T-helper 2 cell treated with Interferon-gamma antibody and Interleukin-4, amounts not matched to agents 100 ng/mL and 5 ng/mL, for 36 hours (primary cell): ENCODE measurements around the gene NFYC. TPM values are rescaled to one million over a fixed set of nuclear protein-coding genes. Genes with fewer than 3 reads are reported as not detected.

Source experiments
- intact Hi-C: fragments of 100-400 bp; cut with micrococcal nuclease; formaldehyde crosslinking; loops from one replicate; pipeline ENCODE4 v1.15.1; 2023
- total RNA-seq: library from RNA; stranded (reverse); gene quantifications from 2 replicates; pipeline ENCODE4 v1.2.3, GENCODE V29; 2022

NFYC gene
- 83.4 and 86.8 TPM in 2 replicates for total RNA-seq

DNA sequence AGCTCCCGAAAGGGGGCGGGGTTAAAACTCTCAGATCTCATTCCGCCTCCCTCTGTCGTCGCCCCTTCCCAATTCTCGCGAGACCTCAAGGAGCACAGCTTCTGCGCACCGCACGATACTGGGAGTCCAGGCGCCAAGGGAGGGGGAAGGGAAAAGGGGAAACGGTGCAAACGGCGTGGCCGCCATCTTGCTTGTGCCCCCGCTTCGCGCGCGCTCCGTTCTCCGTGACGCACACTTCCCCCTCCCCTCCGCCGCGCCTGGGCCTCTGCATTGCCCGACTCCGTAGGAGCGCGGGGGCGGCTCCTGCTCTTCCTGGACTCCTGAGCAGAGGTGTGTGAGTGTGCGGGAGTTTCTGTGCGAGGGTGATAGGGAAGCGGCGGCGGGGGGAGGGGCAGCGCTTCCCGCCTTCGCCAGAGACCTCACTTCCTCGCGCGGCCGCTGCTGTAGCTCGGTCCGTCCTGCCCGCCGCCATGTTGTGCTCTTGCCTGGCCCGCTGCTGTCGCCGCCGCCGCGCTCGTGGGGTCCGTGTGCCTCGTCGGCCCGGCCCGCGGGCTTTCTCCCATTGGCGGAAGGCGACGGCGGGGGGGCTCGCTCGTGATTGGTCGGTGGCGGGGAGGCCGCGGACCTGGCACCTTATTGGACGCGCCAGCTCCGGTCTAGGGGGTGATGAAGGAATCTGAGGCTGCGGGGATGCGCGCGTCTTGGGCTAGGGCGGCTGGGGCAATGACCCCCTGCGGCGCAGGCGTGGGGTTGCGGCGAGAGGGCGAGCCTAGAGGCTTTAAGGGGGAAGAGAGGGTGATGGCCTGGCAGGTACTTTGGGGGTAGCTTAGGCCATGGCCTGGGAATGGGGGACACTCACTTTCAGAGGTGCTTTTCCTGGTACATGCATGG is at the start of gene NFYC:
Gene NFYC (plus strand): TSS at position 167 of the 891 bp plus-strand sequence. CDS start 47,140 bp downstream, outside the sequence.
- intact Hi-C loops: loop anchor here (1.0 to 10.0 kb wide), 10 partner anchors 18 to 649 kb away; partner anchors contain the start of genes CAP1, CITED4, CTPS1 and EXO5

DNA sequence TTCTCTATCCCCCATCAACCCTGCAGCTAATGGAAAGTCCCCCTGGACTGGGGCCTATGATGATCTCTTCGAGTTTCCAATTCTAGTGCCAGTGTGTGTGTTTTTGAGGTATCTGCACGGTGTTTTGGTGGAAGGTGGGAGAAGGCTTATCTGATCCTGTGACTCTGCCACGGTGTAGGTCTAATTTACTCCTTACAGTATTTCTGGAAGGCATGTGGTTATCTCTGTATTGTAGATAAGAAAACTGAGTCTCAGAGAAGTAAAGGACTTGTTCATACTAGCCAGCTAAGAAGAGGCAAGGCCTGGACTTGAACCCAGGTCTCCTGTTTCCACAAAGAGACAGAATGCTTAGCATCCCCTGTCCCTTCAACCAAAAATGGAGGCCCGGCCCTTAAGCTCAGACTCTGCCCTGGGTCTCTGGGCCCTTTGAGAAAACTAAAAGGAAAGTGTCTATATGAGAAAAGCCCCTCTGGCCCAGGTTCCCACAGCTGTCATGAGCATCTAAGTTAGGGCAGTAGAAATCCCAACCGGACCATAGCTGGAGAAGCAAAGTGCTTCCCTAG is 46.3 kb upstream of the NFYC start:
- intact Hi-C loops: no loop called here

DNA sequence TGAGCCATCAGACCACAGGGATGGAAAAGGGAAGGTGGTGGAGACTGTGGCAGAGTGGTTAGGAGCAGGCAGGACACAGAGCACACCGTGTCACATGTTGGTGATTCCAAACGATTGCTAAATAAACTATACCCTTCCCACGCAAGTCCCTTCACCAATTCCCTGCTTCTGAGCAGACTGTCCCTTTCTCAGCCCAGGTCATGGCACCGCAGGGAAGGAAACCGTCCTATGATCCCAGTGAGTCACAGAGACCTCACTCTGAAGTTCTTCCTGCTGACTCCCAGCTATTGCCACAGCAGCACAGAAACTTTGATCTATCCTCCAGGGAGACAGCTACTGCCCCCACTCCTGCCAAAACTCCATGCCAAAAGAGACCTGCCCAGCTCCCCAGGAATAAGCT is 45.2 kb upstream of the NFYC start:
- intact Hi-C loops: no loop called here

DNA sequence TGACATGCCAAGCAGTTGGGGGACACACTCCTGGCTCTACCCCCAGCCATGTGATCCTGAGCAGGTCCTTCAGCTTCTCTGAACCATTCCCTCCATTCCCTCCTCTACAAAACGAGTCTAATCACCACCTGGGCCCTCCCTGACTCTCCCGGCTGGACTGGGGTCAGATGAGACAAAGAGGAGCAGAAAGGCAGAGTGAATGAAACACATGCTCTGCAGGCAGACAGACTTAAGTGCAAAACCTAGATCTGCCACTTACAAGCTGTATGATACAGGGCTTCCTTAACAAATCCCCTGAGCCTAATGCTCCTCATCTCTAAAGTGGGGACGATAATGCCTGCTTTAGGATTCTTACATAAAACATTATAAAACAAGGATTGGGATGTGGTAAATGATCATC is 43.3 kb upstream of the NFYC start:
- intact Hi-C loops: no loop called here

DNA sequence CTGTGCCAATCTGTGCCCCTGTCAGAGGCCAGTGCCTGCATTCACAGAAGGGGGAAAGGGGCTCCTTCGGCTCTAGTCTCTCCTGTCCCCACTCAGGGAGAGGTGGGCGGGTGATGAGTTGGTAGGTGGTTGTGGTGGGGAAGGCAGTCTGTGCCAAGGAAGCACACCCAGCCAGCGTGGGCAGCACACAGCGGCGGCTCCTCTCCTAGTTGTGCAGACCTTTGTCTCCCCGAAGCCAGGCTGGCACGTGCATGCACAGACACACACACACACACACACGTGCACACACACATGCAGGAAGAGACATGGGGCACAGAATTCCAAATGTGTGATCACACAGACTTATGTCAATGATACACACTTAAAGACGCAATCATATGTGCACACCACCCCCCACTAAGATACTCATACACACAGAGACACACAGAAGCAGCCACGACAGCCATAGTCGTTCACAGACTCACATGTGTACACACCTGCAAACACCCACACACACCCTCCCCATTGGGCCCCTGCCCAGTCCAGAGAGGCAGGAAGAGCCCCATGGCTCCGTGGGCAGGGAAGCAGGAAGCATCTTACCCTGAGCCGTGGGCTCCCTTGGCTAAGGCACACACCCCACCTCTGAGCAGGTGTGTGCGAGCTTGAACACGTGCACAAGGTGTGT is 42.4 kb upstream of the NFYC start:
- intact Hi-C loops: no loop called here

DNA sequence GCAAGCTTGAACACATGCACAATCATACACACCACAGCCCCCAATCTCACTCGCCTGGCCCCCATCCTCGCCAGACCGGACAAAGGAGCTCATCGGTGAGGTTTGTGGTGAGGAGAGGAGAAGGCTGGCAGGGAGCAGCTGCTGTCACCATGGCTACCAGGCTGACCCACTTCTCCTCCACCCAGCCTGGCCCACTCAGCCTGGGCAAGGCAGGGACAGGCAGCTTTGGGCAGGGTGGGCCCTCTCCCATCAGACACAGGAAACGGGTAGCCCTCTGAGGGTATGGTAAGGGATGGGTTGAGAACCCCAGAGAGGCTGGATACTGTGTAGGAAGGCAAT is 41.9 kb upstream of the NFYC start:
- intact Hi-C loops: no loop called here

DNA sequence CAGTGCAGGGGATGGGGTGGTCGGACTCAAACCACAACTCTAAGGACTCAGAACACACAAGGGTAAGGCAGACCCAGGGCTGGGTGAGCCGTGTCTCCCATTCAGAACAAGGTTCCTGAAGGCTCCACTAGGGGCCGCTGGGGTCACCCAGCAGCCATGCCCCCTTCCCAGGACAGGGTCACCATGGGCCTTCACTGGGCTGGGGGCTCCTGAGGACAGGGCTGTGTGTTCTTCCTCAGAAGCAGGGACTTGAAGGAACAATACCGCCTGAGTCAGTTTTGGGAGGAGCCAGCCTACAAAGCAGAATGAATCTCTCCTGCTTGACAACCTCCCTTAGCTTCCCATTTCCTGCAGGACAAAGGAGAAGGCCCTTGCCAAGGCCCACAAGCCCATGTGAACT is 41.4 kb upstream of the NFYC start:
- intact Hi-C loops: no loop called here

DNA sequence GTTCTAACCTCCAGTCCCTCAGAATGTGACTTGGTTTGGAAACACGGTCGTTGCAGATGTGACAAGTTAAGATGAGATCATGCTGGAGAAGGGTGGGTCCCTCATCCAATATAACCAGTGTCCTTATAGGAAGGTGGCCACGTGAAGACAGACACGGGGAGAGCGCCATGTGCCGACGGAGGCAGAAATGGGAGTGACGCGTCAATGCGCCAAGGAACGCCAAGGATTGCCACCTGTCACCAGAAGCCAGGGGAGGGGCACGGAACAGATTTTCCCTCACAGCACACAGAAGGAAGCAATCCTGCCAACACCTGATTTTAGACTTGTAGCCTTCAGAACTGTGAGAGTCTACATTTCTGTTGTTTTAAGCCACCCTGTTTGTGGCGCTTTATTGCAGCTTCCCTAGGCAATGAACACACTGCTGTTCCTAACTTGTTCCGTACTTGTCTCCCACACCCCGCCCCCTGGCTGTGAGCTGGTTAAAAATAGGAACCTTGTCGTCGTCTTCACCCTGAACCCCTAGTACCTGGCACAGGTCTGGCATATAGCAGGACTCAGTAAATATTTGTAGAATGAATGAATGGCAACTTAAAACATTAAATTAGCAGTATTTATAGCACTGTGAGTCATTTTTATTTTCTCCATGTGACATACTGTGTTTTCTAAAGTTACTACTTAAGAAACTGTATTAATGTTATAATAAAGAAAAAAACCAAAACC is 40.2 kb upstream of the NFYC start:
- intact Hi-C loops: no loop called here

DNA sequence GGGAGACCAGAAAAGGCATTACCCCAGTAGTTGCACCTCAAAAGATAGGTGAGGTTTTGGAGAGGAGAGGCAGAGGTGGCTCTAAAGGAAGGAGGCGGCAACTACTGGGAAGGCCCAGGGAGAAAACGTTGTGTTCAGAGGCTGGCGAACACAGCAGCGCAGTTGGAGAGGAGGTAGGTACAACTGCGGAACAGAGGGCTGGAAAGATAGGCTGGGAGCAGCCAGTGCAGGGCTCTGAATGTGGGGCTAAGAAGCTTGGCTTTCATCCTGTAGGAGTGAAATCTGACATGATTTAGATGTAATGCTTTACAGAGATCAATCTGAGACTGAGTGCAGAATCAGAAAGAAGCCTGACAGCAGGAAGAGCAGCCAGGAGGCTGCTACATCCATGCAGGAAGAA is 39.0 kb upstream of the NFYC start:
- intact Hi-C loops: no loop called here

DNA sequence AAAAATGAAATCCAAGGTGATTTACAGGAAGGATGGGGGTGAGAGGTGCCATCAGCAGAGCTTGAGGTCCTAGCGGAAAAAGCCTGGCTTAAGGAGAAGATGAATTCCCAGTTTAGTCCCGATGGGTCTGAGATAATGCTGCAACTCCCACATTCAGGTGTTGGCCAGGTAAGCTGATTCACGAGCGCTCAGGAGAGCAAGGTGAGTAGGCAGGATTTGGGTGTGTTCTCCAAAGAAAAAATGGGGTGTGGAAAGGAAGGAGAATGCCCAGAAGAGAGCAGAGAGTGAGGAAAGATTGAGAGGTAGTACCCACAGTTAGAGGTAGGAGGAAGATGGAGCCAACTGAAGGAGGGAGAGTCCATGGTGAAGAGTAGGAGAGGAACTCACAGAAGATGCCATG is 38.5 kb upstream of the NFYC start:
- intact Hi-C loops: no loop called here

DNA sequence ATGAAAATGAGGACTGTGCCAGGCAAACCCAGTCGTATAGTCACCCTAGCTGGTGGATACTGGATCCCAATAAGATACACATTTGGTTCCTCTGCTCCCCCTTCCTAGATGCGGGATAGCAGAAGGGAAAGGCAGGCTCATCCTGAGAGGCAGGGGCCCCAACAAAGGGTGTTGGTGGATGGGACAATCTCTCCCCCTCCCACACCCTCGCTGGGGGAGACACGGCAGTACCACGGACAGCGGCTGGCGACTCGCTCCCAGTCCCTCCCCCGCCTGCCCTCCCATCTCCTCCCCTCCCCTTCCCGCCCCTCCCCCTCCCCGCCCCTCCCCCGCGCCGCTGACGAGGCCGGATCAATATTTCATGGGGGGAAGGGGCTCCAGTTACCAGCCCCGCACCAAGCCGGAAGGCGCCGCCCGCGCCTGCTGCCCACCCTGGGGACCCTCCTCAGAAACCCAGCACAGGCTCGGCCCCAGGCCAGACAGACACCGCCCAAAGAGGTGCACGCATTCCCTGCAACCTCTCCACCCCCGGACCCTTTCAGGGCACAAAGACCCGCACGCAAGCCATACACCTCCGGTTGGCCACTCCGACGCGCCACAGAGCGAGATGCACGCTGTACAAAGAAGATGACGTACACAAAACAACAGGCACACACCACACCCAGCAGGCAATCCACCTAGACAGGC is 37.5 kb upstream of the NFYC start:
- intact Hi-C loops: no loop called here

DNA sequence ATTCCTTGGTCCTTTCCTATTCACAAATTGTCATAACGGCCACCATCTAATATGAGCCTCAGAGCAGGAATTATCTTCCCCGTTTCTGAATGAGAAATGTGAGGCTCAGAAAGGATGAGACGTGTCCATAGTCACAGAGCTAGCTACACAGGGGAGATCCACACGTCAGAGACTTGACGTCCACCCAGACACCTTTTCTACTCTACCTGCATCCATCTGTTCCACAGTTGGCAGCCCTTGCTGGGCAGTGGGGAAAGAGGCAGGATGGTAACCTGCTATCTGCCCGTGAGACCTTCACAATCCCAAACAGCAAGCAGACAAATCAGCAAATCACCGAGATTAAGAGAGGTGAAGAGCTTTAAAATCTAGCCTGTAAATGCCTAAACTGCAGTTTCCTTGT is 34.5 kb upstream of the NFYC start:
- intact Hi-C loops: no loop called here

DNA sequence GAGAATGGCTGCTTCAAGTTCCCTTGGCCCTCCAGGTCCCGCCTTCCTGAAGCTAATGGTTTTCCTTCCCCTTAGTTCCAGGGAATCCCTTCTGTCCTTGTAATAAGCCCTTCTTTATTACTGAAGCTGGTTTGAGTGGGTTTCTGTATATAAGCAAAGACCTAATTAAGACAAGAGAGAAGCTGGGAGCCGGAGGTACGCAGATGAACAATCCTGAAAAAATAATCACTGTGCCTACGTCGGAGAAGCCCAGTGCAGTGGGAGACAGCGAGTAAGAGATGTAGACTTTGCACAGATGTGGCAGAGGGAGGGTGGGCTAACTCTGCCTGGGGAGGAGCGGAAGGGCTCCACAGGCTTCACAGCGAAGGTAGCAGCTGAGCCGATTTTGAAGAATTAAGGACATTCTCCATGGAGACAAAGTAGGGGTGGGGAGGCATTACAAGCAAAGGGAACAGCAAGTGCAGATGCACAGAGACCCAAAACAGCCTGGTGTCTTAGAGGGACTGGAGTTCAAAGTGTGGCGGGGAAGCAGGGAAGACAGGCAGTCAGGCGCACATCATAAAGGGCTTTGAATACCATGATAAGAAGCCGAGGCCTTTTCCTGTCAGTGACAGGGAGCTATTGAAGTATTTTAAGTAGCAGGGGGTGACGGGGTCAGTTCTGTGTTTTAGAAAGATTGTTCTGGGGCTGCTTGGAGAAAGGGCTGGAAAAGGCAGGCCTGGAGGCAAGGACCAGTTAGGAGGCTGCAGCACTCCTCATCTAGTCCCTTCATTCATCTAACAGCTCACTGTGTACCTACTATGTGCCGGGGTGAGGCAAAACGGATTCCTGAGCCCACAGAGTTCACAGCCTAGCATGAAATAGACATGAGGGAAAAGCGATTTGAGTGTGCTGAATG is 32.5 kb upstream of the NFYC start:
- intact Hi-C loops: no loop called here

DNA sequence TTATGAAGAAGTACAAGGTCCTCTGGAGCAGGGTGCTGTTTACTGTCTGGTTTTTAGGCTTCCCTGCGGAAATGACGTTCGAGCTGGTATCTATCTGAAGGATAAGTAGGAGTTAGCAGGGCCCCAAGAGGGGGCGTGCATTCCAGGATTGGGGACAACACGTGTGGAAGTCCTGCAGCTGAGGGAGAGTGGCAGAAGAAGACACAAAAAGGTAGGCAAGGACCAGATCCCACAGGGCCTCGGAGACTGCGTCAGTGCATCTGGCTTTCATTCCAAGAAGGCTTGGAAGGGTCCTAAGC is 31.9 kb upstream of the NFYC start:
- intact Hi-C loops: no loop called here

DNA sequence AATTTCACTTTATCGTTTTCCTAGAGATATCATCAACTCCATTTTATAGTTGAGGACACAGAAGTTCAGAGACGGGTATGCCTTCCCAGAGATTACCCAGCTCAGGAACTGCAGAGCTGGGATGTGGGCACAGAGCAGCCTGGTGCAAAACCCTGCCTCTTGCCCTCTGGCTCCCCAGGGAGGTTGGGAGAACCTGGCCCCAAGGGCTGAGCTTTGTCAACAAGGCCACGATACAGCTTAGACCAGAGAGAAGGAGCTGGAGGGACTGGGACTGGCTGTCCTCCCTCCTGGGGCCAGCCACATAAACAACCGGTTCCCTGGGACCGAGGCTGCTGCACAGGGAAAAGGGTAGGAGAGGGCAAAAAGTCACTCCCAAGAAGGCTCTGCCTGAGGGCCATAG is 29.8 kb upstream of the NFYC start:
- intact Hi-C loops: no loop called here

DNA sequence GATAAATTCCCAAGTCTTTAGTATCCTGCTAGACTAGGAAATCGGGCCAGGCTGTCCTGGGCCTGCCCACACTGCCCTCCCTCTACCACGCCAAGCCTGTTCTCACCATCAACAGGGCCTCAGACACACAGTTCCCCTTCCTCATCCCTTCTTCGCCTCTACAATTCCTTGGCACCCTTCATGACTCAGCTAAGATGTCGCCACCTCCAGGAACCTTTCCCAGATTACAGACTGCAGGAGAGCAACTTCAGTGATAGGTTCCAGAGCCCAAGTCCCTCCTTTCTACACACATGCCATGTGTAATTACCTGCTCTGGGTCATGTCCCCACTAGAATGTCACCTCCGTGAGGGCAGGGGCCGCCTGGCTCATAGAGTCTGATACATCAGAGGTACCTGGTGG is 29.4 kb upstream of the NFYC start:
- intact Hi-C loops: no loop called here

DNA sequence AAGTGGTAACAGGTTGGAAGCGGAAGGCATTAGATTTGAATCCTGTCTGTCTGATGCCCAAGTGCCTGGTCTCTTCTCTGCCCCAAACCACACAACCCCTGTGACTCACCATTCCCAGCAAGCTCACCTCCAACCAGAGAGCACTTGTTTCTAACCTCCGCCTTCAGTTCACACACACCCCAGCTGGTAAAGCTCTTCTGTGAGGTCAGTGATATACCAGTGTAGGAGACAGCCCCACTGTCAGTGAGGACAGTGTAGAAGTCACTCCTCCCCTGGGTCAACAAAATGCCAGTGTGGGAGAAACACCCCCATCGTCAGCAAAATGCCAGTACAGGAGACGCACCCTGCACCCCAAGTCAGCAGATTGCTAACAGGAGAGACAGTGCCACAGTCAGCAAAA is 28.6 kb upstream of the NFYC start:
- intact Hi-C loops: no loop called here

DNA sequence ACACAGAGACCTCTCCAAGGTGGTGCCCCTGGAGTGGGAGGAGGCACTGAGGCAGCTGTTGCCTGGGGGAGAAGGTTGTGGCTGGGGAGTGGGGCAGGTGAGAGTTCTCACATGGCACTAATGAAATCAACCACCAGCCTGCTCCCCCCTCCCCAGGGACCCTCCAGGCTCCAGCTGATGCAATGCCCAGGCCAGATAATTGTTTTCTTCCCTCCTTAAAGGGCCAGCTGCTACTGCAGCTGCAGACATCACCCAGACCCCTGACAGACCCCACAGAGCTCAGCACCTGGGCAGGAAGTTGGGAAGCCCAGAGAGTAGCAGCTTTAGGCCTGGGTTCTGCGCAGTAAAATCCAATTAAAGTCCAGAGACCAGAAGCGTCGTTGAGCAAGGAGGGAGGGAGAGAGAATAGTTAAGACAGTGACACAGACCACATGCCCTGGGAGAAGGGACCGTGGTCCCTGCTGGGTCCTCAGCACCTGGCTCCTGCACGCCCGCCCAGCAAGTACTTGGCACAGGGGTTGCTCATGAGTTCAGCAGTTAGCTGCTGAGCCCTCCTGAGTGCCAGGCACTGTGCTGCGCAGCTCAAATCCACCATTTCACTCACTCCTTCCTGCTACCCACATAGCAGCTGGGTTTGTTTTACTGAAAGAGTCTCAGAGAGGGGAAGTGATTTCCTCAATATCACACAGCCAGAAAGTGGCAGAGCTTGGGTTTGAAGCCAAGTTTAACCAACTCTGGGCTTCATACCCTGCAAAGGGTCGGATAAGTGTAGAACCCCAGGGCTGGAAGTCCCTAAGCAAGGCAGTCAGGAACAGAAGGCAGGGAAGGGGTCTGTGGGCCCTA is 28.0 kb upstream of the NFYC start:
- intact Hi-C loops: no loop called here

DNA sequence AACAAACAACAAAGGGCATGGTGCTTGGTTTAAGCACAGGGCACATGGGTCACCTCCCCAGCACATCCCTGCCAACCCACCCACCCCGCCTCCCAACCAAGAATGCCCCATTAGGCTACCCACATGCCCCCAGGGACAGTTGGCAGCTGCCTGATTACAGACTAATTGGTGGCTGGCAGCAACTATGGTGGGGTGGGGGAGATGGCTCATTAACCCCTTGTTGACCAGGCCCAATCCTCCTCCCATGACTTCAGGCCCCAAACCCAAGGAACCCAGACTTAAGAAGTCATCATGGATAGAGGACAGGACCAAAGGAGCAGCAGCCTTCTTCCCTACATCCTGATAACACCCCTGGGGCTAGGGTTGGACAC is 27.4 kb upstream of the NFYC start:
- intact Hi-C loops: no loop called here

DNA sequence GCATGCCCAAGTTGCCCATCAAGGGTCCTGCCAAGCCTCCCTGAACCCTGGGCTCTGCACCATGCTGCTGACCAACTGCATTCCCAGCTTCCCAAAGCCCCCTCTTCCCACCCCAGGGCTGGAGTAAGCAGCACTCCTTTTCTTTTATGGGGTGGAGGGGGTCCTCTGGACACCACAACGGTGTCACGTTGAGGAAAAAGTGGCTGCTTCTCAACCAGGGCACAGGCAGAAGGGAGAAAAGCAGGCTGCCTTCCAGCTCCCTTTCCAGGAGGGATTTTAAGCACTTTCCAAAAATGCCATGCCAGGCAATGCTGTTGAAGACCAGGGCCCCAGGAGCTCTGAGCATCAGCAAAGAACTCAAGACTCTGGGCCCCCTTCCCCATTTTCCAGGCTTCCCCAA is 26.7 kb upstream of the NFYC start:
- intact Hi-C loops: loop anchor here (1.0 to 5.0 kb wide), 5 partner anchors 27 to 198 kb away; partner anchors contain the start of genes CITED4, NFYC and ZNF684
